HS-27A (cell line): ENCODE data around the gene KLHL30.
"Not testable (repeated sequence)": the region's sequence is repeated elsewhere in the genome, so short reads cannot be mapped to it uniquely, and the experiment has no call there.

Experiments
- DNase-seq: peaks from one replicate; pipeline ENCODE4 v3.0.0-alpha.2; 2012; ENCODE audit warnings: low read depth, missing footprints

Gene KLHL30

GRCh38 chr2:238101891-238102841 is 36.3 kb upstream of the KLHL30 start:
- DNase-seq, result no peak

GRCh38 chr2:238102865-238103264 is 35.6 kb upstream of the KLHL30 start:
- DNase-seq, result no peak

GRCh38 chr2:238103465-238104225 is 34.8 kb upstream of the KLHL30 start:
- no peak for DNase-seq

- DNase-seq, result no peak
These were observed 34.2 kb upstream of the KLHL30 start for GRCh38 chr2:238104226-238104690.

GRCh38 chr2:238104691-238105371 is 33.6 kb upstream of the KLHL30 start:
- no peak for DNase-seq

- DNase-seq, result no peak
These were observed 32.7 kb upstream of the KLHL30 start for GRCh38 chr2:238105506-238106338.

- DNase-seq, result no peak
These were observed 32.1 kb upstream of the KLHL30 start for GRCh38 chr2:238106339-238106697.

- no peak for DNase-seq
These were observed 31.6 kb upstream of the KLHL30 start for GRCh38 chr2:238106698-238107524.

- DNase-seq, result no peak
These were observed 30.7 kb upstream of the KLHL30 start for GRCh38 chr2:238107525-238108422.

- DNase-seq, result no peak
These were observed 29.9 kb upstream of the KLHL30 start for GRCh38 chr2:238108423-238109183.

- no peak for DNase-seq
These were observed 24.9 kb upstream of the KLHL30 start for GRCh38 chr2:238113611-238114010.

GRCh38 chr2:238114331-238114841 is 24.1 kb upstream of the KLHL30 start:
- DNase-seq, result no peak

- no peak for DNase-seq
These were observed 23.4 kb upstream of the KLHL30 start for GRCh38 chr2:238114851-238115660.

- not testable (repeated sequence) for DNase-seq
These were observed 22.8 kb upstream of the KLHL30 start for GRCh38 chr2:238115709-238116108.

- DNase-seq, result no peak
These were observed 21.9 kb upstream of the KLHL30 start for GRCh38 chr2:238116298-238117198.
